Measurements from ENCODE around the gene HSCB.
"Not testable (repeated sequence)": the region's sequence is repeated elsewhere in the genome, so short reads cannot be mapped to it uniquely, and the experiment has no call there.

Gene HSCB, protein sequence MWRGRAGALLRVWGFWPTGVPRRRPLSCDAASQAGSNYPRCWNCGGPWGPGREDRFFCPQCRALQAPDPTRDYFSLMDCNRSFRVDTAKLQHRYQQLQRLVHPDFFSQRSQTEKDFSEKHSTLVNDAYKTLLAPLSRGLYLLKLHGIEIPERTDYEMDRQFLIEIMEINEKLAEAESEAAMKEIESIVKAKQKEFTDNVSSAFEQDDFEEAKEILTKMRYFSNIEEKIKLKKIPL

DNA sequence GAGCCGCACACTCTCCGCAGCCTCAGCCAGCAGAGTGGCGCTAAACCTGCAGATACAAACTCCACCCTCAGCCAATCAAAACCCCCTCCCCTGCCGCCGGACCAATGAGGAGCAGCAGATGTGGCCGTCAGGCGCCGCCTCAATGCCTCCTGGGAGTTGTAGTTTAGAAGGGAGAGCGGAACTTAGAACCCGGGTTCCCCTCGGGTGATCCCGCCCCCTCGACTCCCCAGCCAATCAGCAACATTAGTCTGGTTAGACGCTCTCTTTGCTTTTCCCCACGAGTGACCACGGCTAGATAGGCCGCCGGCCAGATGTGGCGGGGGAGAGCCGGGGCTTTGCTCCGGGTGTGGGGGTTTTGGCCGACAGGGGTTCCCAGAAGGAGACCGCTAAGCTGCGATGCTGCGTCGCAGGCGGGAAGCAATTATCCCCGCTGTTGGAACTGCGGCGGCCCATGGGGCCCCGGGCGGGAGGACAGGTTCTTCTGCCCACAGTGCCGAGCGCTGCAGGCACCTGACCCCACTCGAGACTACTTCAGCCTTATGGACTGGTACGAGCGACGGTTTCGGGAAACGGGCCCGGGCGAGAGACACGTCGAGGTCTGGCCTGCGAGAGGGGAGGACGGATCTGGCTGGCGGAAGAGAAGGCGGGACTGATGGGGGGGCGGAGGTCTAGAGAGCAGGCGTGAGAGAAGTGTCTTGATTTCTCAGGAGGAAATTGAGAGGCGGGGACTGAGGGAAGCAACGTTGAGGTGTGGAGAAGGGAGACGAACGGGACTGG lies at the start of gene HSCB, which contains the start of gene CHEK2:
Gene HSCB, plus strand, starts transcription at position 255 of the 777 bp plus-strand sequence. Its CDS starts 57 bp downstream, at position 312.
Gene CHEK2, minus strand, starts transcription at position 36 of the 777 bp plus-strand sequence. CDS start 7,099 bp downstream, outside the sequence.
- peak; percentile 100 for DNase-seq (ENCODE audit: low read depth, low spot score)

DNA sequence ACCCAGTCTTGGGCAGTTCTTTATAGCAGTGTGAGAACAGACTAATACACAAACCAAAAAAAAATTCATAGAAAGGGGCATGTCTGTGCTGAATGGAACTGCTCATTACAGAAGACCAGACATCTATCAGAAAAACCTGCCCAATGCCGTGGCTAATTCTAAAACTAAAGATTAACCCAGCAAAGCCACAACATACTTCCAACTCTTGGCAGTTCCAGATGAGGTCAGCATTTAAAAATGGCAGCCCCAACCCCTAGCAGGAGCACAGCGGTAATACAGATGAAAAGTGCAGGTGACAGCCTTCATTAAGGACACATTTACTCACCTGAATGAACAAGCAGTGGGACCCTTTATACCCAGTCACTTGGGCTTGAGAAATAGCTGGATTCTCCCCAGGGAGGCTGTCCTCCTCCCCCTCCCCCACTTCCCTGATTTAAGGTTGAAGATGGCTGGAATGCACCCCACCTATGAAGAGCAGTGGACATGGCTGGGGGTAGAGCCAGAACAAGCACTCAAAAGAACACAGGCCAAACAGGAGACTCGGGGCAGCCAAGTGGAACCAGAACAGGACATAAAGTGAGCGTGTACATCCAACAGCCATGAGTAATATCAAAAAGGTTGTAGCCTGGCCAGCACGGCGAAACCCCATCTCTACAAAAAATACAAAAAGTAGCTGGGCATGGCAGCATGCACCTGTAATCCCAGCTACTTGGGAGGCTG lies 48.6 kb upstream of the HSCB start:
- not testable (repeated sequence) for DNase-seq (ENCODE audit: low read depth, low spot score)

DNA sequence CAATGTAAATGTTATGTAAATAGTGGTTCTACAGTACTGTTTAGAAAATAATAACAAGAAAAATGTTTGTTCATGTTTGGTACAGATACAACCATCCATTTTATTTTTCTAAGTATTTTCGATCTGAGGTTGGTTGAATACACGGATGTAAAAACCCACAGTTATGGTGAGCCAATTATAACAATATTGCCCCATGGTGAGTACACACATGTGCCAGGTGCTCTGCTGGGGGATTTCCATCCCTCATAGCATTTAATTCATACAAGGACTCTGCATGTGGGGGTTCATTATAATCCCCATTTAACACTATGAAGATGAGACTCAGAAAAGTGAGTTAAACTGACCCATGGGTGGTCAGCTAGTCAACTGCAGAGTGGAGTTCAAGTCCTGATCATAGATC lies 38.9 kb upstream of the HSCB start:
- DNase-seq (ENCODE audit: low read depth, low spot score) = no peak

DNA sequence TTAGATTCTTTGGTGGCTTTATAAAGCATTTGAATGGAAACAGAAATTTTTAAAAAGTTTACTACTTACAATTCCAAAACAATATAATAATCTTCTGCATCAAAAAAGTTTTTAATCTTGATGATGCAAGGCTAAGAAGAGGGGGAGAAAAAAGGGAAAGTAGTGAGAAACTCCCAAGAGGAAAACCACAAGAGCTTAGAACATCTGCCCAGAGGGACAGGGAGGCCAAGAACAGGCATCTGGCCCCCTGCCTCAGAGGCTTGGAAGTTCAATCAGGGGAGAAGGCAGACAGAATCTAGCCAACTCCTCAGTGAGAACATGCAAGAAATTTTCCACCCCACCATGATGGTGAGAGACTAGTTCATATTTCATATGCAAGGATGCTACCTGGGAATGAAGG lies 38.4 kb upstream of the HSCB start:
- no peak for DNase-seq (ENCODE audit: low read depth, low spot score)

DNA sequence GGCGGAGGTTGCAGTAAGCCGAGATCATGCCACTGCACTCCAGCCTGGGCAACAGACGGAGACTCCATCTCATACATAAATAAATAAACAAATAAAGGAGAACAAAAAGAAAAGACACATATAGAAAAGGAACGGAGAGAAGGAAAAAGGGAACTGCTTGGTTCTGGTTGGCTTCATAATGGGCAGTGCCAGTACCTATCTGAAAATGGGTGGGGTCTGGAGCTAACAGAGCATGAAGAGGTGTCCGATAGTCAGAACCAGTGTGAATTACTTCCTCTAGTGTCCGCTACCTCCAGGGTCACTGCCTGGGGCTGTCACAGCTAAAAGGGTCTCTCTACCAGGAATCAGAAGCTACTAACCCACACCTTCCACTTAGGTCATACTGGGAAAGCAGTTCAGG lies 35.0 kb upstream of the HSCB start:
- no peak for DNase-seq (ENCODE audit: low read depth, low spot score)

DNA sequence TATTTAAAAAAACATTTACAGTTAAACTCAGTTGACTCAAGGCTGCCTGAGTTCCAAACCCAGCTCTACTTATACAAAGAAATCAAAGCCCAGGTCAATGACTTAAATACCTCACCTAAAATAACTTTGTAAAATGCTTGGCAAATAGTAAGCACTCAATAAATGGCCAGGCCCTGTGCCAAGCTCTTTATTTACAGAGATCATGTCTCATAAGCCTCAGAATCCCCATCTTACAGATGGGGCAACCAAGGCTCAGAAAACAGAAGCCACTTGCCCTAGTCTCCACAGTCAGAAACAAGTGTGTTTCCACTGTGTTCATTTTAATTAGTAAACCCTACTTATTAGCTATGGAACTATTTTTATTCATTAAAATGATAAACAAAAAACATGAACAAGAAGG lies 31.7 kb upstream of the HSCB start:
- DNase-seq (ENCODE audit: low read depth, low spot score) = no peak

DNA sequence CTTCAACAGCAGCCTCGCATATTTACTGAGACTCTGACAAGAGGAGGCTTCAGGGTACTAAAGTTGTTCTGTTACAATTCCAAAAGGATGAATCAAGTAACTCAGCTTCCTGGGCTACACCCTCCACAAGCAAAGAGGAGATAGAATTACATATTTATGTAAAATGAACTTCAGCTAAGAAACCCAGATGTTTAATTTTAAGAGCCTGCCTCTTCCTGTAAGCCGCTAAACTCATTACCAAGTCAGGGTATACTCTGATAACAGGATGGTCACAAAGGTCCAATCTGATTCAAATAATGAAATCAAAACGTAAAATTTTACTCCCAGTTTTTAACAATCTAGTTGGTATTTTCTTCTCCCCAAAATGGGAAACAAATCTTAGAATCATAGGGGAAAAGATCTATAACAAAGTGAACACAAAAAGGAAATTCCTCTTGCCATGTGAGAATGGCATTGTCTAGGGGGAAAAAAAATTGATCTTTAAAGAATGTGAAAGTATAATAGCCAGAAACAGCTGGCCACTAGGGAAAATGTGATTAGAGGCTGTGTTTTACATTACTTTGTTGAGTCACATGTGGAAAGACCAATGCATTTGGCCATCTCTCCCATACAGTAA lies 31.2 kb upstream of the HSCB start:
- DNase-seq (ENCODE audit: low read depth, low spot score) = no peak

DNA sequence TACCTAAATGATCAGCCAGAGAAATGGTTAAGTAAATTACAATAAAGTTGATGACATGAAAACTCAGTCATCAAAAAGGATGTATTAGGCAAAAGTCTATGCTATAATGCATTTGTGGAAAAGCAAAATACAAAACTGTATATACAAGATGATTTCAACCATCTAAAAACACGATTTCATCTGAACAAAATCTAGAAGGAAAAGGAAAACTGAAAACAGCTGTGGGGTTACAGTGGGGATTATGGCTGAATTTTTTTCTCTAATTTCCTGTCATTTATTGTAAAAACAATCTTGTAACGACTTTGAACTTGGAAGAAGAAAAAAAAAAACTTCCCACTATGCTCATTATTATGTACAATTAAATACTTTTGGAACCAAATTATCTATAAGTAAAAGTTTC lies 30.5 kb upstream of the HSCB start:
- DNase-seq (ENCODE audit: low read depth, low spot score) = no peak

DNA sequence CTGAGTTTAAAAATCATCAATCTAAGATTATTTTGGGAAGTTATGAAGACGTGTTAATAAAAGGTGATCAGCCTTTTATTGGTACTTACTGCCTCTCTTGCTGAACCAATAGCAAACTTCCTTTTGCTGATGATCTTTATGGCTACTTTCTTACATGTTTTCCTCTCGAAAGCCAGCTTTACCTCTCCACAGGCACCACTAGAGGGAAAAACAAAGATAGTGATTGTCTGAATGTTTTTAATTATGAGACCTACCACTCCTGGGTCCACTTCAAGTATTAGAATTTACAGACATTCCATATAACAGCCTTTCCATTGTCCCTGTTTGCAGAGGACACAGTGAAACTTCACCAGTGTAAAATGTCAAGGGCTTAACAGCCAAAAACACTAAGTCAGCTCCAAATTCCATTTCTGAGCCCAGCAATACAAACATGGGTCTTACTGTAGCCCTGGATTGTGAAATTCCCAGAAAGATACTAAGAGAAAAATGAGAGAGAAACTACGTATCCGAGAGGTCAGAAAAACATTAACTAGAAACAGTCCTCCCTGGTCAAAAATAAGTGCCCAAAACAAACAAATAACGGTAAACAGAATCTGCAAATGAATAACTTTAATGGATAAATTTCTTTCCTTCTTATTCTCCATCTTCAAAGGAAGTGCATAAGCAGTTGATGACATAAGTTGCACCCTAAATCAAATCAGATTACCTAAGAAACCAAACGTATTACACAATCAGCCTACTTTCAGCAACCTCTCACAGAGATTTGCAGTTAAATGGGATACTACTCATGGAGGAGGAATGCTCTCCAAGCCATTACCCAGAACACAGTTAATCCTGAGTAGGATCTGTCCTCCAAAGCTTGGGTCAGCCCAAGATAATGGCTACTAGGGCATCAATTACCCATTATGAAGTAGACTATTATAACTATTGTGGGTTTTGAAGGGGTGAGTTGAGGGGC lies 29.7 kb upstream of the HSCB start:
- no peak for DNase-seq (ENCODE audit: low read depth, low spot score)

DNA sequence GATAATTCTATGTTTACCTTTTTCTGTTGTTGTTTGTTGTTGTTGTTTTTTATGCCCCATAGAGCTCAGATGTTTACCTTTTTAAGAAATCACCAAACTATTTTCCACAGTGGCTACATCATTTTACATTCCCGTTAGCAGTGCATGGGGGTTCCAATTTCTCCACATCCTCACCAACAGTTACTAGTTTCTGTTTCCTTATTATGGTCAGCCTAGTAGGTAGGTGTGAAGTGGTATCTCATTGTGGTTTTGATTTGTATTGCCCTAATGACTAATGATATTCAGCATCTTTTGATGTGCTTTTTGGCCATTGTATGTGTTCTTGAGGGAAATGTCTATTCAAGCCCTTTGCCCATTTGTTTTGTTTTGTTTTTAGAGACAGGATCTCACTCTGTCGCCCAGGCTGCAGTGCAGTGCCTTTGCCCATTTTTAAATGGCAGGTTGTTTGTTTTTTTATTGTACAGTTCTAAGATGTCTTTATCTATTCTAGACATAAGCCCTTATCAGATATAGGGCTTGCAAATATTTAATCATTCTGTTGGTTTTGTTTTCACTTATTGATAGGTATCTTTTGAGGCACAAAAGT lies 27.7 kb upstream of the HSCB start:
- DNase-seq (ENCODE audit: low read depth, low spot score) = no peak

DNA sequence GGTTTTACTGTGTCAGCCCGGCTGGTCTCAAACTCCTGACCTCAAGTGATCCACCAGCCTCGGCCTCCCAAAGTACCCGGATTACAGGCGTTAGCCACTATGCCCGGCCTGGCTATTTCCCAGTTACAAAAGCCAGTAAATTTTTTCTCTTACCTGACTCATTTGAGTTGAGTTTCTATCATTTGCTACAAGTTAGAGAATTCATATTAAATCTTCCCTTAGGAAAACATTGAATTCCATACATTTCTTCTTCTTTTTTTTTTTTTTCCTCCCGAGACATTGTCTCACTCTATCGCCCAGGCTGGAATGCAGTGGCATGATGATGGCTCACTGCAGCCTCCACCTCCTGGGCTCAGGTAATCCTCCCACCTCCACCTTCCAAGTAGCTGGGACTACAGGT lies 26.2 kb upstream of the HSCB start:
- DNase-seq (ENCODE audit: low read depth, low spot score) = no peak

DNA sequence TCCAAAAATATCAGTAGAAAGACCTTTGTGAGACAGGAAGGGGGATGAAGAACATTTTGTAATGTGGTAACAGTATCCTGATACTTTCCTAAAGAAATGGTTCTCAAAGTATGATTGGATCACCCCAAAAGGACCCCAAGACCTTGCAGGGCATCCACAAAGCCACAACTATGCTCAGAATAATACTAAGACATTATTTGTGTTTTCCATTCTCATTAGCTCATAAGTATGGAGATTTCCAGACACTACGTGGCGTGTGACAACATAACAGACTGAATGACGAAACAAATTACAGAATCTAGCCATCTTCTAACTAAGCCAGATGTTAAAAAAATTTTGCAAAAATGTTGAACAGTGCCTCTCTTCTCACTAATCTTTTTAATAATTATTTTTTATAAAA lies 25.2 kb upstream of the HSCB start:
- no peak for DNase-seq (ENCODE audit: low read depth, low spot score)

DNA sequence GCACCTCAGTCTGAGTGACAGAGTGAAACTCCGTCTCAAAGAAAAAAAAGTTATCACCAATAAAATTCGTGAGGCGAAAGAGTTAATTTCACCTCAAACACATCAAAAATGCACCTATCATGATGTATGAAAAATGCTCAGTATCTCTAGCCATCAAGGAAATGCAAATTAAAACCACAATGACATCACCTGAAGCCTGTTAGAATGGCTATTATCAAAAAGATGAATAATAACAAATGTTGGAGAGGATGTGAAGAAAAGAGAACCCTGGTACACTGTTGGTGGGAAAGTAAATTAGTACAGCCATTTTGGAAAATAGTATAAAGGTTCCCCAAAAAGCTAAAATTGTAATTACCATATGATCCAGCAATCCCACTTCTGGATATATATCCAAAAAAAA lies 23.8 kb upstream of the HSCB start:
- DNase-seq (ENCODE audit: low read depth, low spot score) = no peak

DNA sequence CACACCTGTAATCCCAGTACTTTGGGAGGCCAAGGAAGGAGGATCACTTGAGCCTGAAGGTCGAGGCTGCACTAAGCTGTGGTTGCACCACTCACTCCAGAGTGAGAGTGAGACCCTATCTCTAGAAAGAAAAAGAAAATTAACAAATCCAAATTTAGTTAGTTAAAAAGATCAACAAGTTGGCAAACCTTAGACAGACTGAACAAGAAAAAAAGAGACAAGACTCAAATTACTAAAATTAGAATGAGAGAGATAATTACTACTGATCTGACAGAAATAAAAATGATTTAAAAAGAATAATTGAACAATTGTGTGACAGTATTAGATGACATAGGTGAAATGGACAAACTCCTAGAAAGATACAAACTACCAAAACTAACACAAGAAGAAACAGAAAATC lies 13.8 kb upstream of the HSCB start:
- no peak for DNase-seq (ENCODE audit: low read depth, low spot score)

DNA sequence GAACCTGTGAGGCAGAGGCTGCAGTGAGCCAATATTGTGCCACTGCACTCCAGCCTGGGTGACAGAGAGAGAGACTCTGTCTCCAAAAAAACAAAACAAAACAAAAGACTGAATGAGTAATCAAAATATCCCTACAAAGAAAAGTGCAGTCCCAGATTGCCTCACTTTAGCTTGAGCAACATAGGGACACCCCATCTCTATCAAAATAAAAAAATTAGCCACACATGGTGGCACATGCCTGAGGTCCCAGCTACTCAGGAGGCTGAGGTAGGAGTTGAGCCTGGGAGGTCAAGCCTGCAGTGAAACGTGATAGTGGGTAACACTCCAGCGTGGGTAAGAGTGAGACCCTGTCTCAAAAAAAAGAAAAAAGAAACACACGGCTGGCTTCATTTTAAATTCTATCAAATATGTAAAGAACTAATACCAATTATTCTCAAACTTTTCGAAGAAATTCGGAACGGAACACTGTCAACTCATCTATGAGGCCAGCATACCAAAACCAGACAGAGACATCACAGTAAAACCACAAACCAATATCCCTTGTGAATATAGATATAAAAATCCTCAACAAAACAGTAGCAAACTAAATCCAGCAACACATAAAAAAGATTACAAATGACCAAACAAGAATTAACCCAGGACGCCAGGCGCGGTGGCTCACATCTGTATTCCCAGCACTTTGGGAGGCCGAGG lies 13.1 kb upstream of the HSCB start:
- no peak for DNase-seq (ENCODE audit: low read depth, low spot score)

DNA sequence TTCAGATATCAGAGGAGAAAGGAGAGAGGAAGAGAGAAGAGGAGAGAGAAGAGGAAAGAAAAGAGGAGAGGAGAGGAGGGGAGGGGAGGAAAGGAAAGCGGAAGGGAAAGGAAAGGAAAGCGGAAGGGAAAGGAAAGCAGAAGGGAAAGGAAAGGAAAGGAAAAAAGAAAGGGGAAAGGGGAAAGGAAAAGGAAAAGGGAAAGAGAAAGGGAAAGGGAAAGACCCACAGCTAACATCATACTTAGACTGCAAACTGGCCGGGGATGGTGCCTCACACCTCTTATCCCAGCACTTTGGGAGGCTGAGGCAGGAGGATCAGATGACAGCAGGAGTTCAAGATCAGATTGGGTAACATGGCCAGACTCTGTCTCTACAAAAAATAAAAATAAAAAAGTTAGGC lies 11.7 kb upstream of the HSCB start:
- no peak for DNase-seq (ENCODE audit: low read depth, low spot score)

DNA sequence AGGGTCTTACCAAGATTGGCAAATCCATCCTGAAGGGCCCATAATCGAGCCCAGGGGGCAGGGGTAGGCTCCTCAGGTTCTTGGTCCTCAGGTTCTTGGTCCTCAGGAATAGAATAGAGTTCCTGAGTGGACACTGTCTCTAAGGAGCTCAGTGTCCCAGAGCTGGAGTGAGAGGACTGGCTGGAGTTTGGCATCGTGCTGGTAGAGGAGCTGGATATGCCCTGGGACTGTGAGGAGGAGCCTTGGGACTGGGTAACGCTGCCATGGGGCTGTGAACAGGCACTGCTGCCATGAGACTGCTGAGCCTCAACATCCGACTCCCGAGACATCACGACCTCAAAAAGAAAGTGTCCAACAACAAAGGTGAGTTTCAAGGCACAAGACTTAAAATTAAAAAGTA lies 7.4 kb upstream of the HSCB start:
- DNase-seq (ENCODE audit: low read depth, low spot score) = no peak

DNA sequence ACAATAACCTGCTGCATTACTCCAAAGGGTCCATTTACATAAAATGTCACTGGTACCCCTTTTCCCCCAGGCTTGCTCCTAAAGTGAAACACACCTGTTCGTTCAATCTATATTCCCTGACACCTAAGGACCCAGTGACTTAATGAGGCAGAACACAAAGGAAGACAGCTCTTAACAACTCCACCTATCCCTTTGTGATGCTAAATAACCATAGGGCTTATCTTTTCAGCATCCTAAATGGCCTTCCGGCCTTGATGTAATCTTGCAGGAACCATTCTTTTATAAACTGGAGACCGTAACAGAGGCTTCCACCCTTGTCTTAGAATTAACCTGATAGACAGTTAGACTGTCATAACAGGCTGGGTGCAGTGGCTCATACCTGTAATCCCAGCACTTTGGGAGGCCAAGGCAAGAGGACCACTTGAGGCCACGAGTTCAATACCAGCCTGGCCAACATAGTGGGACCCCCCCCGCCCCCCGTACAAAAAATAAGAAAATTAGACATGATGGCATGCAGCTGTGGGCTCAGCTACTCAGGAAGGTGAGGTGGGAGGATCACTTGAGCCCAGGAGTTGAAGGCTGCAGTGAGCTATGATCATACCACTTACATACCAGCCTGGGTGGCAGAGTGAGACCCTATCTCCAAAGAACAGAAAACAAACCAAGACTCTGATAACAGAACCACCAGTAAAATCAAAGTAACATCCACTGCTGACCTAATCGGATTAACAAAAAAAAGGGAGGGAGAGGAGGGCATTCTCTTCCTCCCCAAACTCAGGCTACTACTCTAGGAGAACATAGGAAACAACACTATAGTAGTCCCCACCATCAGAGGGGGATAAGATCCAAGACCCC lies 5.3 kb upstream of the HSCB start:
- DNase-seq (ENCODE audit: low read depth, low spot score) = peak; percentile 77

DNA sequence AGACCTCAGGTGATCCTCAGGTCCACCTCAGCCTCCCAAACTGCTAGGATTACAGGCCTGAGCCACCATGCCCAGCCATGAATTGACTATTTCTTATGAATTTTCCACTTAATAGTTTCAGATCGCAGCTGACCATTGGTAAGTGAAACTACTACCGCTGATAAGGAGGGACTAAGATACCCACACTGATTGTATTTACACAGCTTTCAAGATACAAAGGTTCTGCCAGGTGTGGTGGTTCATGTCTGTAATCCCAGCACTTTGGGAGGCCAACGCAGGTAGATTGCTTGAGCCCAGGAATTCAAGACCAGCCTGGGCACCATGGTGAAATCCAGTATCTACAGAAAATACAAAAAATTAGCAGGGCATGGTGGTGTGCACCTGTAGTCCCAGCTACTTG lies 4.1 kb upstream of the HSCB start:
- no peak for DNase-seq (ENCODE audit: low read depth, low spot score)
